ENCODE measurements around the gene PKHD1.
"Not testable (repeated sequence)": the region's sequence is repeated elsewhere in the genome, so short reads cannot be mapped to it uniquely, and the experiment has no call there.

The PKHD1 gene

DNA sequence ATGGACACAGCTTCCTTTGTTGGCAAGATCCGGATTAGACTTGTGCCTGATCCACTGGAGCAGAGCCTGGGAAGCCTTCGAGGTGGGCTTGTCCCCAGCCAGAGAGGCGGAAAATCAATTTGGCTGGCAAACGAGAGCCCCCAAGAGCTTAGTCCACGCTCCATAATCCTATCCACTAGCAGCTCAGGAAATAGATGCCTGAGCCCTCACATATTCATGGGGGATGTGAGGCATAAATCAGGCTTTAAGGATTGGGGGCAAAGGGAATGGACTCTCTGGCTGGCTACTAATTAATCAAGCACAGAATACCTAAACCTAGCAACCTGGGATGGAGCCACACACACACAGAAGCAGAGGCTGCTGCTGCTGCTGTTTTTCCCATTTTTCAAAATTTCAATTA, 137.9 kb downstream of the PKHD1 start:
- TF ChIP-seq, protein P1, sequence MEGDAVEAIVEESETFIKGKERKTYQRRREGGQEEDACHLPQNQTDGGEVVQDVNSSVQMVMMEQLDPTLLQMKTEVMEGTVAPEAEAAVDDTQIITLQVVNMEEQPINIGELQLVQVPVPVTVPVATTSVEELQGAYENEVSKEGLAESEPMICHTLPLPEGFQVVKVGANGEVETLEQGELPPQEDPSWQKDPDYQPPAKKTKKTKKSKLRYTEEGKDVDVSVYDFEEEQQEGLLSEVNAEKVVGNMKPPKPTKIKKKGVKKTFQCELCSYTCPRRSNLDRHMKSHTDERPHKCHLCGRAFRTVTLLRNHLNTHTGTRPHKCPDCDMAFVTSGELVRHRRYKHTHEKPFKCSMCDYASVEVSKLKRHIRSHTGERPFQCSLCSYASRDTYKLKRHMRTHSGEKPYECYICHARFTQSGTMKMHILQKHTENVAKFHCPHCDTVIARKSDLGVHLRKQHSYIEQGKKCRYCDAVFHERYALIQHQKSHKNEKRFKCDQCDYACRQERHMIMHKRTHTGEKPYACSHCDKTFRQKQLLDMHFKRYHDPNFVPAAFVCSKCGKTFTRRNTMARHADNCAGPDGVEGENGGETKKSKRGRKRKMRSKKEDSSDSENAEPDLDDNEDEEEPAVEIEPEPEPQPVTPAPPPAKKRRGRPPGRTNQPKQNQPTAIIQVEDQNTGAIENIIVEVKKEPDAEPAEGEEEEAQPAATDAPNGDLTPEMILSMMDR (IDR thresholded peaks at IDR 0.05; ENCODE audit: insufficient read depth, low read depth, low read length, missing control alignments), result no peak
- H3K4me3 ChIP-seq (ENCODE audit: low read depth, low read length), result no peak overlapping the region
- no peak for DNase-seq (ENCODE audit: low read depth)

DNA sequence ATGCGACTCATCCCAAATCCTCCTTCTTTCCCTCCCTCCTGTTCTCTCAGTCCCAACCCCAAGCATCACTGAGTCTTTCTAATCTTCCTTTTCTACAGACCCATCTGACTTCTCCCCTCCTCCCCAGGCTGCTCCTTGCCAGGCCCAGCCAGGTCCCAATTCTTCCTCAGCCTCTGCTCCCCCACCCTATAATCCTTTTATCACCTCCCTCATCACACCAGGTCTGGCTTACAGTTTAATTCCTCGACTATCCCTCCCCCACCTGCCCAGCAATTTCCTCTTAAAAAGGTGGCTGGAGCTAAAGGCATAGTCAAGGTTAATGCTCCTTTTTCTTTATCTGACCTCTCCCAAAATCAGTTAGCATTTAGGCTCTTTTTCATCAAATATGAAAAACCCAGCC, 147.7 kb downstream of the PKHD1 start:
- not testable (repeated sequence) for H3K4me3 ChIP-seq (ENCODE audit: low read depth, low read length); DNase-seq (ENCODE audit: low read depth)

DNA sequence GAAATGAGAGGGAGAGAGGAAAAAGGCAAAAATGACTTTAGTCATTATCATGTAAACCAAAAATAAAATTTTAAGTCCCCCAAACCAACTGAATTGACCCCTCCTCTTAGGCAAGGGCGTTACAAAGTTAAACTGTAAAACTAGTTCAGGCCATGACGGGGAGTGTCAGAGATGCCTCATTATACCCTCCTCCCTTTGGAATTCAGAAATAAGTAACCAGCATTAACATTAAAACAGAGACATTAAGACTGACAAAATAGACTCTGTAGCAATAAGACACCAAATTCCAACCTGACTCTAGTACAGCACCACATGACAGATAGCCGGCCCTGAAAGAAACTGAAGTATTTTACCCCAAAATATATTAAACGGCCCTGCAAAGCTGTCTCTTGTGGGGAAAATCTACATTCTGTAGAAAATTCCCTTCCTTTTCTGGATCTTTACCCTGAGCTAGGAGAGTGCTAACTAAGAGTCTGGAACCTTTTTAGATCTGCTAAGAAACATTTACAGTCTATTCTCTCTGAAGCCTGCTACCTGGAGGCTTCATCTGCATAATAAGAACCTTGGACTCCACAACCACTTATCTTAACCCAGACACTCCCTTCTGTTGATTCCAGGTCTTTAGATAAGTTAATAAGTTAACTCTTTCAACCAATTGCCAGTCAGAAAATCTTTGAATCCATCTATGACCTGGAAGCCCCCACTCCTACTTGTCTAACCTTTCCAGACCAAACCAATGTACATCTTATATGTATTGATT, 150.7 kb downstream of the PKHD1 start:
- TF ChIP-seq, protein P1 (IDR thresholded peaks at IDR 0.05; ENCODE audit: insufficient read depth, low read depth, low read length, missing control alignments), result no peak
- H3K4me3 ChIP-seq (ENCODE audit: low read depth, low read length), result no peak overlapping the region
- no peak for DNase-seq (ENCODE audit: low read depth)

DNA sequence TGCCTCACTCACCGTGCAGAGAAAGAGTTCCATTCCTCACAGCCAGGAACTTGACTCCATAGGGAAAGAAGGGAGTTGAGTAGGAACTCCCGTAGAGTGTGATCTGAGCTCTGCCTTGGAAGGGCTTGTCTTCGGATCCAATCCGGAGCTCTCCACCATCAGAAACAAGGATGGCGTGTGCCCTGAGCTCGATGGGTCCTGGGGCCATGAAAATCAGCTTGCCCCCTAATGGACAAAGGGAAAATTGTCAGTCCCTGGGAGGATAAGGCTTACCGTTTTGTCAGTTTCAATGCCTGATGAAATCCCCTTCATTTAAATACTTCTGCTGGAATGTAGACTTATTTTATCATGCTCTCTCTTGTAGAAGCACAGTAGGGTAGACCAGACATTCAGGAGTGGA, 153.3 kb downstream of the PKHD1 start:
- TF ChIP-seq, protein P1 (IDR thresholded peaks at IDR 0.05; ENCODE audit: insufficient read depth, low read depth, low read length, missing control alignments), result peak; percentile 57
- no peak overlapping the region for H3K4me3 ChIP-seq (ENCODE audit: low read depth, low read length)
- peak; percentile 40 for DNase-seq (ENCODE audit: low read depth)

GRCh38 chr6:51932956-51933355, 154.5 kb downstream of the PKHD1 start:
- DNase-seq (ENCODE audit: low read depth), result no peak
- TF ChIP-seq, protein P1 (IDR thresholded peaks at IDR 0.05; ENCODE audit: insufficient read depth, low read depth, low read length, missing control alignments), result no peak
- H3K4me3 ChIP-seq (ENCODE audit: low read depth, low read length), result no peak overlapping the region

GRCh38 chr6:51930602-51931001, 156.8 kb downstream of the PKHD1 start:
- DNase-seq (ENCODE audit: low read depth), result no peak

GRCh38 chr6:51929934-51930574, 157.4 kb downstream of the PKHD1 start:
- no peak overlapping the region for H3K4me3 ChIP-seq (ENCODE audit: low read depth, low read length)
- DNase-seq (ENCODE audit: low read depth), result peak; percentile 36
- TF ChIP-seq, protein P1 (IDR thresholded peaks at IDR 0.05; ENCODE audit: insufficient read depth, low read depth, low read length, missing control alignments), result no peak

More at GRCh38 chr6:51930602-51931001, 156.8 kb downstream of the PKHD1 start:
- TF ChIP-seq, protein P1 (IDR thresholded peaks at IDR 0.05; ENCODE audit: insufficient read depth, low read depth, low read length, missing control alignments), result no peak
- H3K4me3 ChIP-seq (ENCODE audit: low read depth, low read length), result no peak overlapping the region

Data from GM12865 (cell line).